Activated CD4-positive, alpha-beta T cell treated with anti-CD3 and anti-CD28 coated beads, Interleukin-2, Interleukin-6, amounts not matched to agents 100 ng/mL and 50 ng/mL, durations not matched to agents 16 hours and 8 hours (primary cell): ENCODE data around the gene AKAP7.
A peak's percentile ranks its signal among the peaks of the same experiment; 100 is the strongest.
"Not testable (repeated sequence)": the region's sequence is repeated elsewhere in the genome, so short reads cannot be mapped to it uniquely, and the experiment has no call there.

Source experiments
- DNase-seq: peaks from one replicate; pipeline ENCODE4 v3.0.0-alpha.2; 2020

Gene AKAP7

DNA sequence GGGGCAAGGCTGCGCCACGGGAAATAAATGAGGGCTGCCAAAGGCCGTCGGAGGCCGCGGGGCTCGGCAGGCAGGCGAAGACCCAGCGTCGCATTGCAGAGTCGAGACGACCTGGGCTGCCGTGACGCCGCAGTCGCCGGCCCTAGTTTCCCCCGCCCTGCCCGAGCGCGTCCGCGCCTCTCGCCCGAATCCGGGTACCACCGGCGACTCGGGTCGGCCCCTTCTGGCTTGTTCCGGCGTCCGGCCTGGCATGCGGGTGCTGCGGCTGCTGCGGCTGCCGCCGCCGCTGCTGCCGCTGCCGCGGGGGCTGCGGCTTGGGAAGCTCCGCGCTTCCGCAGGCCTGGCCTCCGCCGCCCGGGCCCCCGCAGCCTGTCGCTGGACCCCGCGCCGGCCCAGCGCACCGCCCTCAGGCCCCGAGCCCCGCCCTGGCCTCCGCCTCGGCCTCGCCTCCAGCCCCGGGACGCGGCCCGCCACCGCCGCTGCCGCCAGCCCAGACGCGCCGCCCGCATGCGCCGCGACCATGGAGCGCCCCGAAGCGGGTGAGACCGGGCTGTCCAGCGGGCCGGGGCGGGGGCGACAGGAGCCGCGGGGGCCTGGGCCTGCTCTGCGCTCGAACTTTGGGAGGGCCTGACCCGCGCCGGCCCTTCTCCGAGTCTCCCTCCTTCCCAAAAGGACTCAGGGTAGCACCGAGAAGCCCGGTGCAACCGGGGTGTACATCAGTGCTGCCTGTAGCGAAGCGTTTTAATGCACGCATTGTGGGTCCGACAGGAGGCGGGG is at the start of gene AKAP7:
TSS of gene AKAP7 (plus strand) at position 224 of the 777 bp plus-strand sequence. CDS start at position 521, 297 bp downstream.
- DNase-seq, result peak; percentile 70

DNA sequence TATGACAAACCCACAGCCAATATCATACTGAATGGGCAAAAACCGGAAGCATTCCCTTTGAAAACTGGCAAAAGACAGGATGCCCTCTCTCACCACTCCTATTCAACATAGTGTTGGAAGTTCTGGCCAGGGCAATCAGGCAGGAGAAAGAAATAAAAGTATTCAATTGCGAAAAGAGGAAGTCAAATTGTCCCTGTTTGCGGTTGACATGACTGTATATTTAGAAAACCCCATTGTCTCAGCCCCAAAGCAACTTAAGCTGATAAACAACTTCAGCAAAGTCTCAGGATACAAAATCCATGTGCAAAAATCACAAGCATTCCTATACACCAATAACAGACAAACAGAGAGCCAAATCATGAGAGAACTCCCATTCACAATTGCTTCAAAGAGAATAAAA is 44.9 kb upstream of the AKAP7 start:
- not testable (repeated sequence) for DNase-seq

DNA sequence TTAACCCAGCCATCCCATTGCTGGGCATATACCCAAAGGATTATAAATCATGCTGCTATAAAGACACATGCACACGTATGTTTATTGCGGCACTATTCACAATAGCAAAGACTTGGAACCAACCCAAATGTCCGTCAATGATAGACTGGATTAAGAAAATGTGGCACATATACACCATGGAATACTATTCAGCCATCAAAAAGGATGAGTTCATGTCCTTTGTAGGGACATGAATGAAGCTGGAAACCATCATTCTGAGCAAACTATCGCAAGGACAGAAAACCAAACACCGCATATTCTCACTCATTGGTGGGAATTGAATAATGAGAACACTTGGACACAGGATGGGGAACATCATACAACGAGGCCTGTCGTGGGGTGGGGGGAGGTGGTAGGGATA is 43.3 kb upstream of the AKAP7 start:
- not testable (repeated sequence) for DNase-seq

DNA sequence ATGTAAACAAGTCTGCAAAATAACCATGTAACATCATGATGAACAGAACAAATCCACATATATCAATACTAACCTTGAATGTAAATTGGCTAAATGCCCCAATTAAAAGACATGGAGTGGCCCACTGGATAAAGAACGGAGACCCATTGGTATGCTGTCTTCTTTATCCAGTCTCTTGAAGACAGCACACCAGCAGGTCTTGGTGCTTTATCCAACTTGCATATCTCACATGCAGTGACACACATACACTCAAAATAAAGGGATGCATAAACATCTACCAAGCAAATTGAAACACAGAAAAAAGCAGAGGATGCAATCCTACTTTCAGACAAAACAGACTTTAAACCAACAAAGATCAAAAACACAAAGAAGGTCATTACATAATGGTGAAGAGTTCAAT is 41.9 kb upstream of the AKAP7 start:
- no peak for DNase-seq

DNA sequence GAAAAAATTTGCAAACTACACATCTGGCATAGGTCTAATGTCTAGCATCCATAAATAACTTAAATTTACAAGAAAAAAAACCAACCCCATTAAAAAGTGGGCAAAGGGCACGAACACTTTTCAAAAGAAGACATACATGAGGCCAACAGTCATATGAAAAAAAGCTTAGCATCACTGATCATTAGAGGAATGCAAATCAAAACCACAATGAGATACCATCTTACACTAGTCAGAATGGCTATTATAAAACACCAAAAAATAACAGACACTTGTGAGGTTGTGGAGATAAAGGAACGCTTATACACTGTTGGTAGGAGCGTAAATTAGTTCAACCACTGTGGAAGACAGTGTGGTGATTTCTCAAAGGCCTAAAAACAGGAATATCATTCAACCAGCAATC is 38.5 kb upstream of the AKAP7 start:
- DNase-seq, result no peak

DNA sequence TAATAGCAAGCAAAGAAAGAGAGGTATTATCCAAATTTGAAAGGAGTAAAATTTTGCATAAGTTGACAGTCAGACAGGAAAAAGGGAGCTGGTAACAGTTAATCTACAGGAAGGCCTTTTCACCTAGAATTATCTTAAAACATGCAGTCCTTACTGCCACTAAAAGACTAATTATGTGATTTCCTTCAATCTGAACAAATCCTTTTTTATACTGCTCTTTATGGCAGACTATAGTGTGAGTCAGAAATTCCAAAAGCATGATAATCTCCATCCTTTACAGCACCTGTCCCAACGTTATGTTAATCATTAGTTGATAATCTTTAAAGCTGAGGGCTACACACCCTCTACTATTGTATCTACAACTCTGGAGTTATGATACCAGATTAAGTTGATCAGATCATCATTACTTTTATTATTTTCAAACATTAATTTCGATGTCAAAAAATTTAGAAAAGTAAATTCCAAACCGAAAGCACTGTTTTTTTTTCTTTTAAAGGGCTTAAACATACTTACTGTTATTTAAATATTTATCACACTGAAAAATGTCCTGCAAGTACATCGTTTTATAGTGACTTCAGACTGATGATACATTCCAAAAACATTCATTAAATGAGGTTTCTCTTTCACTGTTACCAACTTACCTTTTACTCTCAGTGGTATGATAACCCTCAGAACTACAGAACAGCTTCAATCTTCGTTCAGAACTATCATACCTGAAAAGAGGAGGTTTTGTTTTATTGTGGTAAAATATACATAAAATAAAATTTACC is 33.2 kb upstream of the AKAP7 start:
- DNase-seq, result no peak

DNA sequence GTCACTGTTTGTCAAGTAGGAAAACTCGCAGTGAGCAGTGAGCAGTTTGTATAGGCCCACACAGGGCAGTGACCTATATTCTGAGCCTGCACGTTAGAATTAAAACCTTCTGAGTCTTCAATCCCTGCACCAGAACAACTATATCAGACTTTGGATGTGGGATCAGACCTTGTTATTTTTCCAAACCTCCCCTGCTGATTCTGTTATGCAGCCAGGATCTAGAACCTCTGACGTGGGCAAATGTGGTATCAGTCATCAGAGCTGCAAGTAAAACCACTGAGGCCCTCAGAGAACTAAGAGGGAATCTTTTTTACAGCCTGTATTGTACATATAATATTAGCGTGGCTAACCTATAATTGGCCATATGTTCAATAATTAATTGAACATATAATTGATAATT is 32.0 kb upstream of the AKAP7 start:
- no peak for DNase-seq

DNA sequence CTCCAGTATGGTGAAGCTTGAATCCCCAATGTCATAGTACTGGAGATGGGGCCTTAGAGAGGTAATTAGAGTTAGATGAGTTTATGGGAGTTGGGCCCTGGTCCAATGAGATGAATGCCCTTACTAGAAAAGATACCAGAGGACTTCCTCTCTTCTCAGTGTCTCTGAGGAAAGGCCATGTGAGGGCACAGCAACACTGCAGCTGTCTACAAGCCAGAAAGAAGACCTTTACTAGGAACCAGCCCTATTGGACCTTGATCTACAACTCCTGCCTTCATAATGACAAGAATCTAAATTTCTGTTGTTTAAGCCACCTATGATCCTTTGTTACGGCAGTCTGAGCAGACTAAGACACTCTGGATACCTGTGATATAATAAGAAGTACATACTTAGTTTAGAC is 31.4 kb upstream of the AKAP7 start:
- no peak for DNase-seq

DNA sequence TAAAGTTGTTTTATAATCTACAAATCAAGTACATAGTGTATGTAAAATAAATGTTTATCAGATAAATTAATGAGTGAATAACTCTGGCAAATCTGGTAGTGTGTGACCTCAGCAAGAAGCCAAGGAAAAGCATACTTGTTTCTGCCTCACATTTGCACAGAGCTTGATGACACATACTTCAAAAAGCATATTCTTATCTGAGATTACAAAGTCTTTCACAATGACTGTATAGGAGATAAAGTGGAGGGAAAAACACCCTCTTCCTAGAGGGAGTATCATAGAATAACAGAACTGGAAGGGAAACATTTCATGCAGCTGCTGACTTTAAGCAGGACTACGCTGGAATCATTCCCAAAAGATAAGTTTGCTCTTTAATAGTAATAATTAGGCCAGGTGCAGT is 28.1 kb upstream of the AKAP7 start:
- DNase-seq, result no peak

DNA sequence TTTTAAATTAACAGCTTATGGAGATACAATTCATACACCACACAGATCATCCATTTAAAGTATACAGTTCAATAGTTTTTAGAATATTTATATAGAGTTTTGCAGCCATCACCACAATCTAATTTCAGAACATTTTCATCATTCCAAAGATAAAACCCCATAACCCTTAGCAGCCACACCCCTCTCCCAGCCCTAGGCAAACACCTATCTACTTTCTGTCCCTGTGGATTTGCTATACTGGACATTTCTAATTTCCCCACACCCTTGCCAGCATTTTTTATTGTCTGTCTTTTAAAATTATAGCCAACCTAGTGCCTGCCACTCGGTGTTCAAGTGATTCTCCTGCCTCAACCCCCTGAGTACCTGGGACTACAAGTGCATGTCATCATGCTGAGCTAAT is 23.0 kb upstream of the AKAP7 start:
- DNase-seq, result no peak

DNA sequence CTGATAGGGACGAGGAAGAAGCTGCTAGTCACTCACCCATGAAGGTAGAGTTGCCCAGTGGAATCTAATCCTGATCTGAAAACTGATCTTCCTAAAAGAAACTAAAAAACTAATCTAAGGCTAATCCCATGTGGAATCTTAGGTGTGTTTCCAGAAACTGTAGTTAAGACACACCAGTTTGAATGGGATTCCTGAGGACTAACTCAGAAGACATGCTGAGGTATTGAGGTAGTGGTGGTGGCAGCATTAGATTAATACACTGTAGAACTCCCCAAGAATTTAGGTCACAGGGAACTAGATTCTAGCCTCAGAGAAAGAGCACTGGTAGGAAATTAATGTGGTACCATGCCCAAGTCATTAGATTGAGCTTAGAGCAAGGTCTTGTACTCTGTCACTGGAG is 19.6 kb upstream of the AKAP7 start:
- DNase-seq, result no peak

DNA sequence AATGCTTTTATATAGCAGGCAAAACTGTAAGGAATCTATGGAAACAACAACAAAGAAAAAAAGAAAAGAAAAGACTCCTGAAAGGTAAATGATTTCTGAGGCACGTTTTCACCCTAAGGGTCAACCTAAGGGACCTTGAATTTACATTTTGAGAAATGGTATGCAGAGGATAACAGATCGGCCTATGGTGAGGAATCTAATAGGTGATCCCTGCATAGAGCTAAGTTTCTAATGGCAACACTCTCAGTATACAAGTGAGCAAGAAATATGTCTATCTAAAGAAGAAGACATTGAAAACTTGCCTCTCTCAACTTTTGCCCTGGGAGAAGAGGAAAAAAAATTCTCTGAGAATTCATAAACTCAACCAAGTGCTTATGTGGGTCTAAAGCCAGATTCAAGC is 18.9 kb upstream of the AKAP7 start:
- no peak for DNase-seq

DNA sequence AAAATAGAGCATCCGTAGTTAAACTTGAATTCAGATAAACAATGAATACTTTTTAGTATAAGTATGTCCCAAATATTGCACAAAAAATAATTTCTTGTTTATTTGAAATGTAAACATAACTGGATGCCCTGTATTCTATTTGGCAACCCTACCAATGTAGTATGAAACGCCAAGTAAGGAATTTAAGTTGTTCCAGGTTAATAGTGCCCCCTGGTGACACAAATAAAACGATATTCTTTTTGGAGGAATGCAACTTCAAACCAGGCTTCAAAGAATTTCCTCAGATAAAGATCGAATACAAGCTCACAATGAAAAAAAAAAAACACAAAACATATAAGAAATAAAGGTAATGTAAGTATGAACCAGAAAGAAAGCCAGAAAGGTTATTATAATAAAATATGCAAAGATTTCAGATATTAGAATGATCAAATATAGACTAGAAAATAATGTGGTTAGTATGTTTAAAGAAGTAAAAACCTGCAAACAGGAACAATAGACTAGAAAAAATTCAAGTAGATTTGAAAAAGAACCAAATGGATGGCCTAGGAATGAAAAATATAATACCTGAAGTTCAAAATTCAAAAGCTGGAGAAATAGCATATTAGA is 18.4 kb upstream of the AKAP7 start:
- DNase-seq, result peak; percentile 44

DNA sequence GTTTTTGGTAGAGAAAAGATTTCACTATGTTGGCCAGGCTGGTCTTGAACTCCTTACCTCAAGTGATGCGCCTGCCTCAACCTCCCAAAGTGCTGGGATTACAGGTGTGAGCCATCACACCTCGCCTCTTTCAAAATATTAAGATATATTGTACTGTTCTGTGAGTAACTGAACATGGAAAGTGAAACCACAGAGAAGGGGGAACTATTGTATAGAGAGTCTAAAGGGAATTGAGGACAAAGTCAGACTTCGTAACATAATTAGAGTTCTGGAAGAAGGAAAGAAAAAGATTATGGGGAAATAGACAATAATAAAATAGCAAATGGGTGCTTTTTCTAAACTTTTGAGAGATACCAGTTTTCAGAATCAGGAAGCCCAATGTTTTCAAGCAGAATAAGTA is 17.4 kb upstream of the AKAP7 start:
- DNase-seq, result no peak

DNA sequence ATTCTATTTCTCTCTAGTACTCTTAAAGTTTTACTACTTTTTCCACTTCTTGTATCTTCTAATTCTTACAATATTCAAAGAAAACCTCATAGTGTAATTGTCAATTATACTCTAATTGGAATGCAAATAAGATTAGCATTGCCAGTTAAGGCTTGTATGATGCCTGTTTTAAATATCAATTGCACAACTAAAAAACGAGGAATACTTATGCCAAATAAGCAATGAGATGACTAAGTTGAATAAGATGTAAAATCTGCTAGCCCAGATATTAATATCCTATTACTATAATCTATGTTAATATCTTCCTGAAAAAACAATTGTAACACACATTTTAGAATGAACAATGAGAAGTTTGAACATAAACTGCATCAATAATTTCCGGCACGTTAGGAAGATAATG is 13.3 kb upstream of the AKAP7 start:
- no peak for DNase-seq

DNA sequence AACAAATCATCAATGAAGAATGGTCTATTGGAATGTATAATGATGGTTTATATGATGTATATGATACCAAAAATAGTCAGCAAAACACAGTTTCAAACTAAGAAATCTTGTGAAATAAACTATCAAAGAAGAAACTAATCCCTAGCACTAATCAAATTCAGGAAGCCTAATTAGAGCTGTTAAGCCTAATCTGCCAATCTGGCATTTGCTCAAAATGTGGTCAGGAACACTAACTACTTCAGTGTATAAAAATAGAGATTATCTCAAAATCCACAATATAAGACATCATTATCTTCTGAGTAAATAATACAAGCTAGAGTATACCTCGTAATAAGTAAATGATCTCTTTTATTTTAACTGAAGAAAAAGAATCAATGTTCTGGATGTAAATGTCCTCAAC is 12.8 kb upstream of the AKAP7 start:
- DNase-seq, result no peak

DNA sequence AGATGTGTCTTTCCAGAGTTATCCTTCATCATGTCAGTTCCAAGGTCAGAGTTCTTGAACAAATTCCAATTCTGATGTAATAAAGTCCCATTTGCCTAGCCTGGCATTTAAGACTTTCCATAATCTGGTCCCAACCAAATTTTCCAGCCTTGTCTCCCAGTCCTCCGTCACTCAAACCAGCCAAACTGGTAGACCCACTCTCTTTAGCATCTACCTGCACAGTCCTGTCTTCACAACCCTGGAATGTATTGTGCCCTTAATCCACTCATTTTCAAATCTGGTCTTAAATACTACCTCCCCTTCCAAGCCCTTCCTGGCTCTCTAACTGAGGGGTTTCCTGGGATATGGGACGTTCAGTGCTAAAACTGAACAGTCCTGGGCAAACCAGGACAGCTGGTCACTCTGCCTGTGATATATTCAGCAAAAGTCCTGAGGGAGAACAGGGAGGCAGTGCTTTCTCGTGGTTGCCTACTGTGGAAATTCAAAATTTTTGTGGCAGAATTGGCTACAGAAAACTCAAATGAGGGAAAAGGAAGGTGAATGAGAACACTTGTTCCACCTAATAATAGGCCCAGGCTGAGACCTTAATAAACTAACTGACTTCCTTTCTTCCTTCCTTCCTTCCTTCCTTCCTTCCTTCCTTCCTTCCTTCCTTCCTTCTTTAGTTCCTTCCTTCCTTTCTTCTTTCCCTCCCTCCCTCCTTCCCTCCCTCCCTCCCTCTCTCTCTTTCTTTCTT is 10.8 kb upstream of the AKAP7 start:
- no peak for DNase-seq

DNA sequence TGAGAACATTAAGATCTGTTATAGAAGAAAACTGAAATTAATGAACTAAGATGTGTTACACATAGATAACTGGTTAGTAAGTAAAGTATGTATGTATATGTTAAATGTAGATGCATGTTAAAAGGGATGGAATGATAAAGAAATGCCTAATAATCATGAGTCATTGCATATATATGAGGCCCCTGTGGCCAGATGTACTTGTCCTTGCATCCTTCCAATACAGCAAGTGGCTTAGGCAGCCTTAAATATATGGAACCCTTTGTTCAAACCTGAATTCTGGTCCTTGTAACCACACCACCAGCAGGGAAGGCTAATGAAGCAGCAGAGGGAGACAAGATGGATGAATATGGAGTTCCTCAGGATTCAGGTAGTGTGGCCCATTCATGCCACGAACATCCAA is 9.8 kb upstream of the AKAP7 start:
- no peak for DNase-seq

DNA sequence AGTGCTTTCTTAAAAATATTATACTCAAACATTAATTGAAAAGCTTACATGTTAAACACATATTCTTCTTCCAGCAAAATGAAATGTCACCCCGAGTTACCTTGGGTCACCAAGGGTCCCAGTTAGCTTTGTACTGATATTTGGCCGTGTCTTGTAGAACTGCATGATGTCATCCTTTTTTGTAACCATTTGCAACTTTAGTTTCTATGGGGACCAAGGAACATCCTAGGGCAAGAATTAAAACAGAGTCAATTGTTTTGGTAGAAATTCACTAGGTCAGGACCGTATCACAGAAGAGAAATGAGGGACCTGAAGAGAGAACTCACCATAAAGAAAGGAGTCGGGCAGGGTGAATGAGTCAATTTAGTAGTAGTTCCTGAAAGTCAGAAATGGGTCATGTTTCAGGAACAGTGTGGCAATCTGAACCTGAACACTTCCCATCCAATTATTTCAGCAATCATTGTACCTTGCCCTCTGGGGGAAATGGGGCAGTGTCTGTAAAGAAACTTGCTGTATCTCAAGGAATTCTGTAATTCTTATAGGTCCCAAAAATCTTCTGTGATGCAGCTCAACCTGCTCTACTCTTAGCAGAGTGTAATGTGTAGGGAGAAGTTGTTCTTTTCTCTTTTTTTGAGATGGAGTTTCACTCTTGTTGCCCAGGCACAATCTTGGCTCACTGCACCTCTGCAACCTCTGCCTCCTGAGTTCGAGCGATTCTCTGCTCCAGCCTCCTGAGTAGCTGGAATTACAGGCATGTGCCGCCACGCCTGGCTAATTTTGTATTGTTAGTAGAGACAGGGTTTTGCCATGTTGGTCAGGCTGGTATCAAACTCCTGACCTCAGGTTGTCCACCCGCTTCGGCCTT is 5.3 kb upstream of the AKAP7 start:
- no peak for DNase-seq

DNA sequence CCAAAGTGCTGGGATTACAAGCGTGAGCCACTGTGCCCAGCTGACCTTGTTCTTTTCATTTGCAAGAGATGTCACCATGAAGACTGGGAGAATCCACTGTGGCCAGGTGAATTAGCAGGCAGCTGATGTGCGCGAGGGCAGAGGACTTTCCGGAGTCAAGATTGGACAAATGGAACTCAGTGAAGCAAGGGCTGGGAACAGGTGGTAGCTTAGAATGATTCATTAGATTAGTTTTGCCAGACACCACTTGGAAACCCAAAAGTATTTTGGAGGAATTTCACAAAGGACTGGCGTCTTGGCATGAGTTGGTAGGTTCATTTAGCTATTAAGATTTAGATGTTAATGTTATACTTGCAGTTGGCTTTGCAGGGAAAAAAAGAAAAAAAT is 4.7 kb upstream of the AKAP7 start:
- DNase-seq, result no peak

DNA sequence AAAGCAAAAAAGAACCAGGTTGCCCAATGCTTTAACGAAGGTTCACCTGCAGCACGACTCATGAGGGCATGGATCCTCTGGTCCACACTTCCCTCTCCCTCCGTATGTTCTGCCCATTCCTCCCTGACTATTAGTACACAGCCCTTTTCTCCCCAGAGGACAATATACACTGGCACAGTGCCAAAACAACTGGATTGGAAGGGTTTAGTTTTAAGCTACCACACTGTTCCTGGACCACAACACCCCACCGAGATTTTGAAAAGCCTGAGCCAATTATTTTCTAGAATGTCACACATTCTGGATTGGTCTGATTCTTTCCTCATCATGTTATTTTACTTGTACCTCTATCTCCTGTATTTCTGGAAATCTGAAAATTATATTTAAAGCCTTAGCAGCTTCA is 2.9 kb upstream of the AKAP7 start:
- no peak for DNase-seq

DNA sequence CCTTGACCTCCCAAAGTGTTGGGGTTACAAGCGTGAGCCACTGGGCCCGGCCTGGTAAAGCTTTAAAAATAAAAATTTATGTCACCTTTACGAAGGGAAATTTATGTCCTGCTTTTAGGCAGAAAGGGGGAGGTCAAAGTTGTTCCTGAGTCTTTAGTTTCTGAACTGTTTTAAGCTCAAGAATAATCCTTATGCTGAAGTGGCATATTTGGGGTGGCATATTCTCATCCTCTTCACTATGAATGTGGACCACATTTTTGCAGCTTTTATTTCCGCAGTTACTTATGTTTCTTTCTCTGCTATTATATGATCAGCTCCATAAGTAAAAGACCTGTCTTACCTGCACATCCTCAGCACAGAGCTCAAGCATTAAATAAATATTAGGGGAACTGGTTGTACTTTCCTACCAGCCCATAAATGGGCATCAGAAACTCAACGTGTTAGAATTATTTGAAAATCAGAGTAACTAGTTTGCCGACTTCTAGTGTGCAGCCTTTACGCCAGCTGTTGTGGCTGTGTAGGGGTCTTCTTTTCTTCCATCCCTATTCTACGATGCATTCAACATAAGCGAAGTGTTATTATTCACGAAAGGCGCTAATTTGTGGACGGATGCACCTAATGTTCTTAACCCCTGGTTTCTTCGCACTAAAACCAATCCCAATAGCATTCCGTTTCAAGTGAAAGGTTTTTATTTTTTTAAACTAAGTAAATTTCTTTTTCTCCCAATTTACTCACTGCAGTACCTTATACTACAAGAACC is 867 bp upstream of the AKAP7 start:
- no peak for DNase-seq
